Glomerular visceral epithelial cell (primary cell): ENCODE data around the gene HSD17B7.

ENCODE experiments used
- DNase-seq: peaks from one replicate; pipeline ENCODE4 v3.0.0-alpha.2; 2016; ENCODE audit errors: extremely low spot score

Gene HSD17B7

DNA sequence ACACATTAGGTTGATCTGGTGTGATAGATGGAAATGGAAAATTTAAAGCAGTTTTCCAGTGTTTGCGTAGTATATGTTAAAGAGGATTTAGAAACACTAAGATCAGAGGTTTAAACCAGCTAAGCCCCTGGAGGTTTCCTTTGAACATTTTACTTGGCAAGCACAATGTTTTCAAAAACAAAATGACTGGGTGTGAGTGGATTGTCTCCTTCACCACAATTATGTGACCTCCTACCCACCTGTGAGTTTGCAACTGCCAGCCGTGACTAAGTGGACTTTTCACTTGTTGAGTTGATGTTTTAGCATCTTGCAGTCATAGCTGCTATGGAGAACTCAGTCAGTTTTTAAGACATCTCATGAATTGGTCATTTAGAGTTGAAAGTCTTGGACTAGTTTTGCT is 65.8 kb downstream of the HSD17B7 start:
- DNase-seq, result peak; percentile 93

DNA sequence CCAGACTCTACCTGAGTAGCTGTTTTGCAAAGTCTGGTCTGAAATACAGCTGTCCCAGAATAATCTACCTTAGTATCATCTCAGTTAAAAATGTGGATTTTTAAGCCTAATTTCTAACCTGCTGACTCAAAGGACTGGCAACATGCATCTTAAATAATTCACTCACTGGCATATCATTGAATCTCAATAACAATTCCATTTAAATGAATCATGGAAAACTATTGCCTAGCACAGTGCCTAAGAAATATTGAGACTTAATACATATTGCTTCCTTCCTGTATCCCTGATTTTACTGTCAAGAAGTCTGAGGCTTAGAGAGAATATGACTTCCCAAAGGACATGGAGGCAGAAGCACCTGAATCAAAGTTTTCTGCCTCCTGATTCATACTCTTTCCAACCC is 67.3 kb downstream of the HSD17B7 start:
- peak; percentile 8 for DNase-seq

- no peak for DNase-seq
Observed at GRCh38 chr1:162859191-162859590, 68.7 kb downstream of the HSD17B7 start.

DNA sequence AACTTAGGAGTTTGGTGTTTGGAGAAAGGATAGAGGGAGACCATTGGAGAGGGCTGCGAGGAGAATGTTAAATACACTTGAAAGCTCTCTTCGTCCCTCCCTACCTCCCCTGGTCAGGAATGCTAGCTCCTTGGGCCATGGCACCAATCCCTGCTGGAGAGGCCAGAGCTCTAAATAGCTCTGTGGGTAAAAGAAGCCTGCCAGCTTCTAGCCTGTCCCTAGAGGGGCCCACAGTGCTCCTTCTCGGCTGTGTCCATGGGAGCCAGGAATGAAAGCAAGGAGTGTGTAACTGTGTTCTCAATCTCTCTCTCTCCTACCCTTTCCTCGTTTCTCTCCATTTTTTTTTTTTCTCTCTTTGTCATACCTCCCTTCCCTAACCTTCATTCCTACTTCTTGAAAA is 70.6 kb downstream of the HSD17B7 start, which contains the start of gene CCDC190:
Gene CCDC190 (minus strand): TSS at position 75 of the 400 bp plus-strand sequence. CDS start 1,529 bp downstream, outside the sequence.
- no peak for DNase-seq

DNA sequence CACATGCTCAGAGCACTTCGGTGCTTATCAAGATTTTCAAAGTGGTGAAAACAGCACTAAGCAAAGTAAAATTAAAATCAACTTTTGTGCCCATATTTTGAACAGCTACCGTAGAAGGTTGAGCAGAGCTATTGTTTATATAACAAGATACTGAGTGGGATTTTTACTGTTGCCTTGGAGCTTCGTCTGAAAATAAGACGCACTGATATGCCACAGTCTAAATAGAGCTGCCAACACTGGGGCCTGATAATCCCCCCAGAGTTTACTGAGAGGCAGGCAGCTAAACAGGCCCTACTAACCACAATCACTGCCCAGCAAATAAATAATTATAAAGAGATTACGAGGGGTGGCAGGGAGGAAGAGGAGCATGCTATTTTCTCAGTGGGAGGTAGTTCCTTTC is 71.1 kb downstream of the HSD17B7 start:
- DNase-seq, result no peak
